DMS153 (cell line): ENCODE data around the gene TMEM114.

Experiments used
- DNase-seq: peaks from one replicate; lab custom pipeline; 2025; lab: John Stamatoyannopoulos, UW

Gene TMEM114

GRCh38 chr16:8611886-8612600, 21.7 kb upstream of the TMEM114 start:
- no peak for DNase-seq

- DNase-seq, result no peak
Observed at GRCh38 chr16:8611122-8611521, 20.8 kb upstream of the TMEM114 start.

GRCh38 chr16:8607214-8607613, 16.9 kb upstream of the TMEM114 start:
- no peak for DNase-seq

- DNase-seq, result no peak
Observed at GRCh38 chr16:8605554-8605953, 15.2 kb upstream of the TMEM114 start.

- DNase-seq, result no peak
Observed at GRCh38 chr16:8600144-8600775, 9.9 kb upstream of the TMEM114 start.

- DNase-seq, result no peak
Observed at GRCh38 chr16:8596581-8596980, 6.3 kb upstream of the TMEM114 start.

- DNase-seq, result no peak
Observed at GRCh38 chr16:8595783-8596182, 5.5 kb upstream of the TMEM114 start.

GRCh38 chr16:8594149-8594666, 3.9 kb upstream of the TMEM114 start:
- no peak for DNase-seq

GRCh38 chr16:8591451-8591850, 1.1 kb upstream of the TMEM114 start:
- no peak for DNase-seq

- DNase-seq, result no peak
Observed at GRCh38 chr16:8590811-8591210, 500 bp upstream of the TMEM114 start.

- DNase-seq, result no peak
Observed at GRCh38 chr16:8589057-8589899, 1.0 kb downstream of the TMEM114 start.

GRCh38 chr16:8588682-8589056, 1.6 kb downstream of the TMEM114 start:
- no peak for DNase-seq

- DNase-seq, result no peak
Observed at GRCh38 chr16:8587065-8587464, 3.2 kb downstream of the TMEM114 start.

- no peak for DNase-seq
Observed at GRCh38 chr16:8585857-8586256, 4.5 kb downstream of the TMEM114 start.

- DNase-seq, result no peak
Observed at GRCh38 chr16:8585041-8585440, 5.3 kb downstream of the TMEM114 start.

GRCh38 chr16:8583732-8584131, 6.6 kb downstream of the TMEM114 start:
- no peak for DNase-seq

GRCh38 chr16:8583199-8583598, 7.1 kb downstream of the TMEM114 start:
- DNase-seq, result no peak

GRCh38 chr16:8581831-8582580, 8.3 kb downstream of the TMEM114 start:
- no peak for DNase-seq

GRCh38 chr16:8579559-8579958, 10.8 kb downstream of the TMEM114 start:
- no peak for DNase-seq

- no peak for DNase-seq
Observed at GRCh38 chr16:8577678-8578304, 12.5 kb downstream of the TMEM114 start.

- no peak for DNase-seq
Observed at GRCh38 chr16:8576141-8577004, 13.9 kb downstream of the TMEM114 start.
